ENCODE measurements around the gene ECM1.
A peak's percentile ranks its signal among the peaks of the same experiment; 100 is the strongest.

The ECM1 gene

DNA sequence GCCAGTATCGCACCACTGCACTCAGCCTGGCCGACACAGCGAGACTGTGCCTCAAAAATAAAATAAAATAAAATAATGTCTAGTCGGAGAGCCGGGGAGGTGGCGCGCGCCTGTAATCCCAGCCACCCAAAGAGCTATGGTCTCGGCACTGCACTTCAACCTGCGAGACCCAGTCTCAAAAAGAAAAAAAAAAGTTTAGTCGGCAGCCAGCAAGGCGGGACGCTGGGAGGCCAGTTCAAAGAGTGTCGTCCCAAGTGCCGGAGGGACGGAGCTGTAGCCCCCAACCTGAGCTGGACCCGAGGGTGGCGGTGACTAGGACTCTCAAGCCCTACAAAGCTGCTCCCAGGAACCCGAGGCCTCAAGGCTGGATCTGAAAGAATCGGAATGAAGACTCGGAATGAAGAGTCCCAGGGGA, 7.0 kb downstream of the ECM1 start:
- ChIA-PET POLR2A (interaction anchor here (0.5 to 1.0 kb wide), 2 partner anchors 47 to 637 kb away, joined by 3 to 6 read pairs; no protein-coding TSS in a partner anchor), CTCF (interaction anchor here (1.2 to 3.5 kb wide), 5 partner anchors 16 to 407 kb away, joined by 3 to 46 read pairs (median 23); partner anchors contain the start of gene CA14)

GRCh38 chr1:150515328-150516049, 7.6 kb downstream of the ECM1 start, which contains the start of gene FALEC:
Gene FALEC, plus strand, starts transcription at chr1:150515752.
- POLR2A ChIA-PET: interaction anchor here (0.5 to 1.1 kb wide), 4 partner anchors 24 to 636 kb away, joined by 3 to 6 read pairs (median 3); no protein-coding TSS in a partner anchor
- TF ChIP-seq, protein P1, sequence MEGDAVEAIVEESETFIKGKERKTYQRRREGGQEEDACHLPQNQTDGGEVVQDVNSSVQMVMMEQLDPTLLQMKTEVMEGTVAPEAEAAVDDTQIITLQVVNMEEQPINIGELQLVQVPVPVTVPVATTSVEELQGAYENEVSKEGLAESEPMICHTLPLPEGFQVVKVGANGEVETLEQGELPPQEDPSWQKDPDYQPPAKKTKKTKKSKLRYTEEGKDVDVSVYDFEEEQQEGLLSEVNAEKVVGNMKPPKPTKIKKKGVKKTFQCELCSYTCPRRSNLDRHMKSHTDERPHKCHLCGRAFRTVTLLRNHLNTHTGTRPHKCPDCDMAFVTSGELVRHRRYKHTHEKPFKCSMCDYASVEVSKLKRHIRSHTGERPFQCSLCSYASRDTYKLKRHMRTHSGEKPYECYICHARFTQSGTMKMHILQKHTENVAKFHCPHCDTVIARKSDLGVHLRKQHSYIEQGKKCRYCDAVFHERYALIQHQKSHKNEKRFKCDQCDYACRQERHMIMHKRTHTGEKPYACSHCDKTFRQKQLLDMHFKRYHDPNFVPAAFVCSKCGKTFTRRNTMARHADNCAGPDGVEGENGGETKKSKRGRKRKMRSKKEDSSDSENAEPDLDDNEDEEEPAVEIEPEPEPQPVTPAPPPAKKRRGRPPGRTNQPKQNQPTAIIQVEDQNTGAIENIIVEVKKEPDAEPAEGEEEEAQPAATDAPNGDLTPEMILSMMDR (IDR thresholded peaks at IDR 0.05; ENCODE audit: control extremely low read depth, extremely low read depth, low read depth, missing control alignments): no peak
- CTCF ChIA-PET: interaction anchor here (0.8 to 3.5 kb wide), 14 partner anchors 8 to 481 kb away, joined by 3 to 46 read pairs (median 3); partner anchors contain the start of genes CA14 and ECM1
- DNase-seq (ENCODE audit: extremely low spot score): peak; percentile 99

More for the DNA sequence above, 7.0 kb downstream of the ECM1 start:
- TF ChIP-seq, protein P1 (IDR thresholded peaks at IDR 0.05; ENCODE audit: control extremely low read depth, extremely low read depth, low read depth, missing control alignments): no peak
- DNase-seq (ENCODE audit: extremely low spot score): no peak

GRCh38 chr1:150516050-150516591, 8.2 kb downstream of the ECM1 start:
- CTCF ChIA-PET: interaction anchor here (0.8 to 3.5 kb wide), 14 partner anchors 8 to 480 kb away, joined by 3 to 46 read pairs (median 3); partner anchors contain the start of genes CA14 and ECM1
- TF ChIP-seq, protein P1 (IDR thresholded peaks at IDR 0.05; ENCODE audit: control extremely low read depth, extremely low read depth, low read depth, missing control alignments): no peak
- no peak for DNase-seq (ENCODE audit: extremely low spot score)
- POLR2A ChIA-PET: interaction anchor here (1.0 to 1.1 kb wide), 3 partner anchors 25 to 63 kb away, joined by 3 read pairs; no protein-coding TSS in a partner anchor

DNA sequence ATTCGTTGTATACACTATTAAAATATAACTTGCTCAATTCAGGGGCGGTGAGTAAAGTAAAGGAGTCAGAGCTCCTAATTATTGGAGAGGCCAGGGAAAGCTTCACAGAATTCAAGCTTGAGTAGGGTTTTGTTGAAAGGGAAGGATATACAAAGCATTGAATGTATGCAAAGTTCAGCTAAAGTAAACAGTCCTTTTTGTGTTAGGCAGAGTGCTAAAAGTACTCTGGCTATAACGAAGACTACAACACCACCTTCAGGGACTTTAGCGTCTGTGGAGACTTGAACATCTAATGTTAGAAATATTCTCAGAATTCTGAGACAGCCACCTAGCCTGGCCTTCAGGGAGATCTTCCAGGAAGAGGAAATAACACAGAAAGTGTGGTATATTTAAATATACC, 8.7 kb downstream of the ECM1 start:
- TF ChIP-seq, protein P1 (IDR thresholded peaks at IDR 0.05; ENCODE audit: control extremely low read depth, extremely low read depth, low read depth, missing control alignments): peak; percentile 45
- ChIA-PET POLR2A (interaction anchor here (1.0 to 1.1 kb wide), 2 partner anchors 25 to 62 kb away, joined by 3 read pairs; no protein-coding TSS in a partner anchor), CTCF (interaction anchor here (0.9 to 3.5 kb wide), 13 partner anchors 9 to 480 kb away, joined by 3 to 46 read pairs (median 3); partner anchors contain the start of genes CA14 and ECM1)
- DNase-seq (ENCODE audit: extremely low spot score): peak; percentile 46

- DNase-seq (ENCODE audit: extremely low spot score): no peak
- POLR2A ChIA-PET: no interaction called here
- TF ChIP-seq, protein P1 (IDR thresholded peaks at IDR 0.05; ENCODE audit: control extremely low read depth, extremely low read depth, low read depth, missing control alignments): no peak
- CTCF ChIA-PET: interaction anchor here (1.5 to 2.2 kb wide), 2 partner anchors 11 to 34 kb away, joined by 4 to 12 read pairs; partner anchors contain the start of gene TARS2
Measured at GRCh38 chr1:150521196-150521968, 13.5 kb downstream of the ECM1 start.

Measured in GM10248 (cell line).